Endothelial cell (in vitro differentiated cells): ENCODE measurements around the gene PLEKHA3. TPM values are rescaled to one million over a fixed set of nuclear protein-coding genes. Genes with fewer than 3 reads are reported as not detected.

ENCODE experiments used
- DNase-seq: peaks from one replicate; pipeline ENCODE4 v3.0.0; 2021; ENCODE audit warnings: low spot score
- H3K27ac Mint-ChIP-seq: one replicate; pipeline ENCODE4 v1.8.0; 2021; ENCODE audit warnings: mixed read lengths, inconsistent platforms; ENCODE audit not compliant: unreplicated experiment
- H3K27me3 Mint-ChIP-seq: one replicate; pipeline ENCODE4 v1.8.0; 2021; ENCODE audit warnings: mild to moderate bottlenecking, moderate library complexity, mixed read lengths, inconsistent platforms; ENCODE audit not compliant: unreplicated experiment
- H3K36me3 Mint-ChIP-seq: one replicate; pipeline ENCODE4 v1.8.0; 2021; ENCODE audit warnings: mild to moderate bottlenecking, low read depth, mixed read lengths, inconsistent platforms; ENCODE audit not compliant: unreplicated experiment
- H3K4me1 Mint-ChIP-seq: one replicate; pipeline ENCODE4 v1.8.0; 2021; ENCODE audit warnings: mild to moderate bottlenecking, mixed read lengths, inconsistent platforms; ENCODE audit not compliant: unreplicated experiment
- H3K4me3 Mint-ChIP-seq: one replicate; pipeline ENCODE4 v1.8.0; 2021; ENCODE audit warnings: mild to moderate bottlenecking, mixed read lengths, inconsistent platforms; ENCODE audit not compliant: unreplicated experiment
- H3K9me3 Mint-ChIP-seq: one replicate; pipeline ENCODE4 v1.8.0; 2021; ENCODE audit warnings: mixed read lengths, inconsistent platforms; ENCODE audit not compliant: unreplicated experiment
- CTCF ChIP-seq: fragments of 200-600 bp; sonication (generic); IDR thresholded peaks from one replicate; pipeline ENCODE4 v1.5.0; 2021; ENCODE audit warnings: antibody characterized with exemption; ENCODE audit not compliant: unreplicated experiment
- total RNA-seq: library from RNA; stranded (reverse); fragmentation: NEBNext Ultra II Directional; extraction: Animal tissue kit (Norgen Biotek cat#: 25700); gene quantifications from one replicate; pipeline ENCODE4 v1.2.1, GENCODE V29; 2021; ENCODE audit not compliant: unreplicated experiment

PLEKHA3 gene
- total RNA-seq, 1 donor from 2014 or later, result 20.4 TPM

GRCh38 chr2:178550352-178550751 lies 70.1 kb downstream of the PLEKHA3 start:
- Mint-ChIP-seq H3K4me1 (no peaks in the 10 kb centered on the region), H3K4me3 (no peak overlapping the region), H3K9me3 (no peaks in the 10 kb centered on the region), H3K36me3 (peaks cover 4% of the 10 kb centered on the region), H3K27ac (no peak overlapping the region), H3K27me3 (no peaks in the 10 kb centered on the region)
- no peak for DNase-seq
- no peak for TF ChIP-seq CTCF

DNA sequence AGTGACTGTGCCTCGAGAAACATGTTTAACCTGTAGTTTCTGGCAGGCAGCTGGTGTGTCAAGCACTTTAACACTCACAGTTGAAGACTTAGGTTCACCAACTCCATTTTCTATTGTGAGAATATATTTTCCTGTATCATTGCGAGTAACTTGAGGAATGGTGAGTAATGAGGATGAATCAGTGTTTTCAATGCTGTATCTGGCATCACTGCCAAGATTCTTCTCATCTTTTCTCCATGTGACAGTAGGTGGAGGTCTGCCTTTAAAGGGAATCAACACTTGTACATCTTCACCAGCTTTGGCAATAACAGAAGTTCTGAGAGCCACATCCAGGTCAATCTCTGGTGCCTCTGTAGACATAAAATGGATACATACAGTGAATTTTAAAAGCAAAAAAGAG lies 72.8 kb downstream of the PLEKHA3 start:
- Mint-ChIP-seq H3K4me3 (no peak overlapping the region), H3K36me3 (peaks cover 4% of the 10 kb centered on the region), H3K4me1 (no peaks in the 10 kb centered on the region), H3K27ac (no peak overlapping the region), H3K9me3 (no peaks in the 10 kb centered on the region), H3K27me3 (no peaks in the 10 kb centered on the region)
- TF ChIP-seq CTCF, result no peak
- no peak for DNase-seq

Other genes with a start within 250 kb of the PLEKHA3 start
- 33.1 TPM for gene PRKRA, start 29.3 kb upstream of the PLEKHA3 start, total RNA-seq
- 3.7 TPM for gene PJVK, start 29.1 kb upstream of the PLEKHA3 start, total RNA-seq
- 15.5 TPM for gene FKBP7, start 1.9 kb upstream of the PLEKHA3 start, total RNA-seq